Measurements from ENCODE around the gene RNF40. TPM values are rescaled to one million over a fixed set of nuclear protein-coding genes. Genes with fewer than 3 reads are reported as not detected.
"Not testable (repeated sequence)": the region's sequence is repeated elsewhere in the genome, so short reads cannot be mapped to it uniquely, and the experiment has no call there.

Gene RNF40
- total RNA-seq, 4 donors from 2014 or later = 20.5 to 130 (median 86.0) TPM

GRCh38 chr16:30802936-30803335 lies 40.8 kb downstream of the RNF40 start:
- intact Hi-C loops (cut with DNase I; ENCODE audit: low total_unique reads) = no loop called here
- TF ChIP-seq POLR2A (IDR thresholded peaks at IDR 0.05) = no peak
- TF ChIP-seq CTCF (IDR thresholded peaks at IDR 0.05) = no peak
- H3K27me3 ChIP-seq = no peaks in the 10 kb centered on the region
- peaks cover 0 to 5% of the 10 kb centered on the region in 2 donors for H3K4me1 ChIP-seq
- no peak for DNase-seq
- H3K4me3 ChIP-seq = no peak overlapping the region
- no peak overlapping the region for H3K27ac ChIP-seq
- no peaks in the 10 kb centered on the region for H3K9me3 ChIP-seq
- H3K36me3 ChIP-seq = no peaks in the 10 kb centered on the region

GRCh38 chr16:30805056-30805369 lies 42.9 kb downstream of the RNF40 start:
- Histone ChIP-seq H3K36me3 (no peaks in the 10 kb centered on the region), H3K27me3 (no peaks in the 10 kb centered on the region), H3K27ac (peak overlapping the region; percentile 88 to 92), H3K4me1 (peaks cover 0 to 5% of the 10 kb centered on the region in 2 donors), H3K9me3 (no peaks in the 10 kb centered on the region), H3K4me3 (peak overlapping the region; percentile 55 to 69)
- intact Hi-C loops (cut with DNase I; ENCODE audit: low total_unique reads) = no loop called here
- DNase-seq = no peak
- TF ChIP-seq POLR2A (IDR thresholded peaks at IDR 0.05) (no peak), CTCF (IDR thresholded peaks at IDR 0.05) (no peak)

GRCh38 chr16:30805370-30806169 lies 43.4 kb downstream of the RNF40 start:
- TF ChIP-seq POLR2A (IDR thresholded peaks at IDR 0.05) = peak; percentile 57 to 91
- TF ChIP-seq CTCF (IDR thresholded peaks at IDR 0.05) = peak in 2 of 4 experiments; percentile 25 to 26
- no peaks in the 10 kb centered on the region for H3K9me3 ChIP-seq
- H3K4me1 ChIP-seq = peaks cover 0 to 5% of the 10 kb centered on the region in 2 donors
- H3K27ac ChIP-seq = peak overlapping the region; percentile 88 to 92
- peak overlapping the region; percentile 55 to 69 for H3K4me3 ChIP-seq
- H3K27me3 ChIP-seq = no peaks in the 10 kb centered on the region
- DNase-seq = peak; percentile 84 to 89
- intact Hi-C loops (cut with DNase I; ENCODE audit: low total_unique reads) = no loop called here
- no peaks in the 10 kb centered on the region for H3K36me3 ChIP-seq

- no peaks in the 10 kb centered on the region for H3K9me3 ChIP-seq
- no peak for DNase-seq
- no peaks in the 10 kb centered on the region for H3K27me3 ChIP-seq
- intact Hi-C loops (cut with DNase I; ENCODE audit: low total_unique reads) = no loop called here
- no peak for TF ChIP-seq POLR2A (IDR thresholded peaks at IDR 0.05)
- no peak for TF ChIP-seq CTCF (IDR thresholded peaks at IDR 0.05)
- H3K4me3 ChIP-seq = no peak overlapping the region
- H3K27ac ChIP-seq = no peak overlapping the region
- H3K36me3 ChIP-seq = no peaks in the 10 kb centered on the region
- H3K4me1 ChIP-seq = peaks cover 0 to 5% of the 10 kb centered on the region in 2 donors
Measured at GRCh38 chr16:30808146-30808545, 46.0 kb downstream of the RNF40 start.

- H3K4me3 ChIP-seq; H3K9me3 ChIP-seq; H3K27me3 ChIP-seq; H3K36me3 ChIP-seq; H3K4me1 ChIP-seq; intact Hi-C loops (cut with DNase I; ENCODE audit: low total_unique reads); H3K27ac ChIP-seq; DNase-seq: not testable (repeated sequence)
Measured at GRCh38 chr16:30808890-30809426, 46.8 kb downstream of the RNF40 start.

GRCh38 chr16:30809675-30810074 lies 47.6 kb downstream of the RNF40 start:
- H3K27me3 ChIP-seq; H3K36me3 ChIP-seq; H3K27ac ChIP-seq; H3K4me1 ChIP-seq; DNase-seq; H3K9me3 ChIP-seq; H3K4me3 ChIP-seq; intact Hi-C loops (cut with DNase I; ENCODE audit: low total_unique reads): not testable (repeated sequence)
